Bronchial smooth muscle cell (primary cell): ENCODE measurements around the gene BBS12. TPM values are rescaled to one million over a fixed set of nuclear protein-coding genes. Genes with fewer than 3 reads are reported as not detected.

Experiments
- total RNA-seq: library from RNA; depleted of rRNA; stranded (reverse); fragments of >200 nt; gene quantifications from 2 replicates; pipeline ENCODE4 v1.2.1, GENCODE V29; 2014

The BBS12 gene
- total RNA-seq, result 4.9 and 5.9 TPM in 2 replicates

GRCh38 chr4:122732329-122733026 lies at the start of gene BBS12:
BBS12 (plus strand) TSS chr4:122732704; CDS start chr4:122741893, 9,189 bp downstream.

Other genes starting within 250 kb of the BBS12 start
- gene IL21, start 111.6 kb upstream of the BBS12 start, total RNA-seq, result not detected in 2 replicates
- gene FGF2, start 94.1 kb downstream of the BBS12 start, total RNA-seq, result 20.2 and 31.1 TPM in 2 replicates
- gene NUDT6, start 189.9 kb downstream of the BBS12 start, total RNA-seq, result 4.5 and 9.6 TPM in 2 replicates